Mucosa of descending colon (tissue), 3 donors: Measurements from ENCODE around the gene IFNA17. TPM values are rescaled to one million over a fixed set of nuclear protein-coding genes. Genes with fewer than 3 reads are reported as not detected.

ENCODE experiments used
- ATAC-seq: fragments of 200-7000 bp; cut with Tn5 transposase; one replicate; pipeline ENCODE4 v1.9.1; 2020; ENCODE audit warnings: mild to moderate bottlenecking, moderate library complexity
- DNase-seq, 3 donors: peaks; one replicate each; pipeline ENCODE4 v3.0.0-alpha.2; 2020
- H3K36me3 ChIP-seq: fragments of 200-600 bp; one replicate; pipeline ENCODE4 v1.8.0; 2021; ENCODE audit warnings: low read depth, mild to moderate bottlenecking
- H3K4me1 ChIP-seq: fragments of 200-600 bp; one replicate; pipeline ENCODE4 v1.8.0; 2021; ENCODE audit warnings: low read depth, mild to moderate bottlenecking
- H3K4me3 ChIP-seq: fragments of 200-600 bp; one replicate; pipeline ENCODE4 v1.8.0; 2021; ENCODE audit warnings: mild to moderate bottlenecking
- H3K9me3 ChIP-seq: fragments of 200-600 bp; one replicate; pipeline ENCODE4 v1.8.0; 2021; ENCODE audit warnings: mild to moderate bottlenecking
- intact Hi-C, 2 donors: fragments of 100-400 bp; cut with DNase I in 1 of 2; cut with micrococcal nuclease in 1 of 2; formaldehyde crosslinking; loops; one replicate each; pipeline versions ENCODE4 v1.11.0 to v1.11.1; 2022; cut with DNase I, micrococcal nuclease
- long read RNA-seq, 2 donors: library from polyadenylated mRNA; unstranded; transcript quantifications; one replicate each; pipeline ENCODE4 v2.0.0, GENCODE V29; 2019 to 2021
- total RNA-seq, 3 donors: library from RNA; stranded (reverse); fragmentation: NEBNext Ultra II Directional in 2 of 3; extraction: Animal tissue kit (Norgen Biotek cat#: 25700) in 2 of 3; gene quantifications; one replicate each; pipeline versions ENCODE4 v1.2.1 to v1.2.4, GENCODE V29; 2021 to 2023
- TF ChIP-seq, protein P1 (sequence below): fragments of 200-600 bp; IDR thresholded peaks from one replicate; pipeline ENCODE4 v1.8.0; 2022; ENCODE audit warnings: antibody characterized with exemption, mild to moderate bottlenecking
- donor health status: DM: no; HTN: no; CAD: no; lungs with moderate emphysema.
- donor health status: DM: no; HTN: no; CAD: no.
- donor health status: DM: no; HTN: yes; CAD: no.

IFNA17 gene
- total RNA-seq, result not detected
- long read RNA-seq, donor 1, result 0 reads
- long read RNA-seq, donor 2, result 0 reads

DNA sequence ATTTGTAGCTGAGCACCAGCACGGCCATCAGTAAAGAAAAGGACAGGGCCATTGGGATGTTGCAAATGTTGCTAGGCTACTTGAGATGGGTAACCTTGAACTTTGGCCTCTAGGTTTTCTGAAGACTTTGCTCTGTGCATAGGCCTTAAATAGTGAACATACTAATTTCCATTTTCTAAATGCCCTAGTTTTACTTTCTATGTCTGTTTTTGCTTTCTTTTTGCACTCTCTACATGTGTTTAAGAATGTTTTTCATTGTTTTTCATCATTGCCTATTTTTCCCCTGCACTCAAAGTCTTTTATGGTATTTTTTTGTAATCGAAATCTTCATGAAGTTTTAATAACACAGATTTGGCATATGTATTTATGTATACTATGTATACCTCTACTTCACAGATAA lies at the start of gene IFNA17:
IFNA17 (minus strand) TSS at position 101 of the 400 bp plus-strand sequence; CDS start at position 52, 49 bp downstream.
- TF ChIP-seq, protein P1, sequence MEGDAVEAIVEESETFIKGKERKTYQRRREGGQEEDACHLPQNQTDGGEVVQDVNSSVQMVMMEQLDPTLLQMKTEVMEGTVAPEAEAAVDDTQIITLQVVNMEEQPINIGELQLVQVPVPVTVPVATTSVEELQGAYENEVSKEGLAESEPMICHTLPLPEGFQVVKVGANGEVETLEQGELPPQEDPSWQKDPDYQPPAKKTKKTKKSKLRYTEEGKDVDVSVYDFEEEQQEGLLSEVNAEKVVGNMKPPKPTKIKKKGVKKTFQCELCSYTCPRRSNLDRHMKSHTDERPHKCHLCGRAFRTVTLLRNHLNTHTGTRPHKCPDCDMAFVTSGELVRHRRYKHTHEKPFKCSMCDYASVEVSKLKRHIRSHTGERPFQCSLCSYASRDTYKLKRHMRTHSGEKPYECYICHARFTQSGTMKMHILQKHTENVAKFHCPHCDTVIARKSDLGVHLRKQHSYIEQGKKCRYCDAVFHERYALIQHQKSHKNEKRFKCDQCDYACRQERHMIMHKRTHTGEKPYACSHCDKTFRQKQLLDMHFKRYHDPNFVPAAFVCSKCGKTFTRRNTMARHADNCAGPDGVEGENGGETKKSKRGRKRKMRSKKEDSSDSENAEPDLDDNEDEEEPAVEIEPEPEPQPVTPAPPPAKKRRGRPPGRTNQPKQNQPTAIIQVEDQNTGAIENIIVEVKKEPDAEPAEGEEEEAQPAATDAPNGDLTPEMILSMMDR, result no peak

DNA sequence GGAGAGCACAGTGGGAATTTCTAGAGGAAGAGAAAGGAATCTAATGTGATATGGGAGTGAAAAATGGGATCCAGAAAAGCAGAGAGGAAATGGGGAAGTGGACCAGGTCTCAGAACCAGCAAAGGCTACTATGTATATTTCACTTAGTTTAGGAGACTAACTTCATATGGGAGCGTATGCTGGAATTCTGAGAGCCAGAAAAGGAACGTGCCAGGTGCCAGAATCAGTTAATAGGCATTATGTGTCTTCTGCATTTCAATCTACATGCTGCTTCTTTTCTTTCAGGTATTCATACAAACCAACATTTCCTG lies 40.3 kb upstream of the IFNA17 start:
- Histone ChIP-seq H3K4me1 (no peaks in the 10 kb centered on the region), H3K36me3 (no peaks in the 10 kb centered on the region), H3K9me3 (no peaks in the 10 kb centered on the region), H3K4me3 (no peak overlapping the region)
- TF ChIP-seq, protein P1, result no peak
- no peak for DNase-seq
- no peak for ATAC-seq
- intact Hi-C loops, result no loop called here

More for the DNA sequence above, at the start of gene IFNA17:
- no peak for DNase-seq
- no peaks in the 10 kb centered on the region for H3K36me3 ChIP-seq
- intact Hi-C loops, result no loop called here
- no peaks in the 10 kb centered on the region for H3K4me1 ChIP-seq
- no peak for ATAC-seq
- H3K4me3 ChIP-seq, result no peak within 1 kb of the TSS
- no peaks in the 10 kb centered on the region for H3K9me3 ChIP-seq

DNA sequence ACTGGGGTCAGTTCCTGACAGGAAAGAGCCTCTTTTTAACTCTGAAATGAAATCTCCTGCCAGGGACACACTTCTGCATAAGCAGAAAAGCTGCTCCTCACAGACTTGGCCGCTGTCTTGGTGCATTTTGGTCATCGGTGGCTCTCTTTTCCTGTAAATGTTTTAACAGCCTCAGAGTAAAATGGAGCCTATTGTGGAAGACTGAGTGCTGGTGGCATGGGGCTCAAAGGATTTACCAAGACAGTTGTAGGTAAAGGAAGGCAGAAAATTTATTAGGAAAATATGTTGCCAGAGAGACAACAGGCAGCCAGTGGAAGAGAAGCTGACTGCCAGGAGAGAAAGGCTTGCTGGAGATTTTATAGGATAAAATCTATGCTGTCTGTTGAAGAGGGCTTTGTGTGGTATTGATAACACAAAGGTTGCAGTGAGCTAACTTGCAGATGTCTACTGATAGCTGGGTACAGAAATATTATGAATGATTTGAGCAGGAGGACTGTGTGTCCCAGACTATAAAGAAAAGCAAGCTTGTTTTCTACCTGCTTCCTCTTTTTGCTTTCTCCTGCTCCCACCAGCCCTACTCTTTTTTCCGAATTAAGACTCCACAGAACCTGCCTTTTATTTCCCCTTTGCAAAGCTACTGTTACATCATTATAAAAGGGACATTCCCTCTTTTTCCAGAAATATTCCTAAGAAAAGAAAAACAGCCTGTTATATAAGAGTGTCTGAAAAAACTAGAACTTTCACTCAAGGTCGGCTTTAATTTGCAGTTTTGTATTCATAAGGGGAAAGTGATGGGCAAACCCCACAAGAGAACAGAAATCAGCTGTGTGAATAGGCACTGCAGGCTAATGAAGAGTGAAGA lies 39.7 kb upstream of the IFNA17 start:
- Histone ChIP-seq H3K4me1 (no peaks in the 10 kb centered on the region), H3K36me3 (no peaks in the 10 kb centered on the region), H3K4me3 (no peak overlapping the region), H3K9me3 (no peaks in the 10 kb centered on the region)
- ATAC-seq (no peak), DNase-seq (no peak)
- TF ChIP-seq, protein P1, result no peak
- intact Hi-C loops, result no loop called here

DNA sequence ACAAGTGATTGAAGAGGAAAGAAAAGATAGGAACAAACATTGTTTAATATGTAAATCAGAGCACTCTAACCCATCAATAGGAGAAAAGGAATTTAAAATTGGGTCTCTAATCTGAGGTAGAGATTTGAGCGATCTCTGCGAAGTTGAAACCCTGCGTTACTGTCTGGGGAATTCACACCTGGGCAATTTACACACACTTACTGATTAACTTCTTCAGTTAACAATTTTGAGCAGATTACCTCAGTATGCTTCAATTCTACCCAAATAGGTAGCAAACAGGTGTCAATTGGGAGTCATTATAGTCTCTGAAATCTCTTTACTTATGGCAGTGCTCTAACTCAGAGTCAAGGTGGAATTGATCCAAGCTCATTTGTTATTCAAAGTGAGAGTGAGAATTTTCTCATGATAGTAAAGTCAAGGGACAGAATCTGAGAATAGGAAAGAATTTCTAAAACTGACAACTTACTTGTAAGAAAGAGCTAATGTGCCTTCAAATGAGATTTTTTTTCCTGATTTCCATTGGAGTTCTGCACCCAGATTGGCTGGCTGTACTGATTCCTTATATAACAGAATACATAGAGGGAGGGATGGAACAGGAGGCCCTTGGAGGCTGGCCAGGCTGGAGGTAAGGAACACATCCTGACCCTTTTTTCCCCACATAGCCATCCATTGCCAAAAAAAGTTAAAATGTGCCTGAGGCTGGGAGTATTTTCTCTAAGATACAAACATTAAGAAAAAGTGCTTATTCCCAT lies 38.9 kb upstream of the IFNA17 start:
- DNase-seq, result no peak
- TF ChIP-seq, protein P1, result no peak

DNA sequence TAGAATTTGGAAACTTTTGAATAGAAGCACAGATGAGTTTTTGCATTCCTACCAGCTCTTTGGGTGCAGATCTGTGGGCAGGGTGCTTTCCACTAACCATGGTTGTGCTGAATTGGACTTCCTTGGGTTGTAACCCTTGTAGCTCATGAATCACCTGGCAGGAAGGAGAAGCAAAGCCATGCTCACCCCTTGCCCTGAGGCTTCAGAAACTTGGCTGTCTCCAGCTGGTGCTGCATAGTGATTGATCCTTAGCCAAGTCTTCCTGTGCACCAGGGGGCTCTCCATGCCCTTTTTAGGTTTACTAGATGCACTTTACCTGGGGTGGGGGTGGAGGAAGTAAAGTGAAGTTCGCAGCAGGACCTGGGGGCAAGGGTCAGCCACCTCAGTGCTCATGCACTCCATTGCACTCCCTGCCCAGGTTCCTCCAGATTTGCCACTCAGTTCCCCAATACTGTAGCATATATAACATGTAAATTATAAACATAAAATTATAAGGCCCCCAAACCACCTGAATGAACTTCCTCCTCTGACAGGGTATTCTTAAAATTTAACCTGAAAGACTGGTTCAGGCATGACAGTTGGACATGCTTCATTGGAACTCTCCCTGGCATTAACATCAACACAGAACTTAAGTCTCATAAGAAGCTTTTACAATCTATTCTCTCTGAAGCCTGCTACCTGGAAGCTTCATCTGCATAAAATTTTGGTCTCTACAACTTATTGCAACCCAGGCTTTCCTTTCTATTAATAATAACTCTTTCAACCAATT lies 37.6 kb upstream of the IFNA17 start:
- Histone ChIP-seq H3K4me1 (no peaks in the 10 kb centered on the region), H3K9me3 (no peaks in the 10 kb centered on the region), H3K4me3 (no peak overlapping the region), H3K36me3 (no peaks in the 10 kb centered on the region)
- intact Hi-C loops, result no loop called here
- DNase-seq (no peak), ATAC-seq (no peak)
- TF ChIP-seq, protein P1, result no peak

More for the DNA sequence above, 38.9 kb upstream of the IFNA17 start:
- intact Hi-C loops, result no loop called here
- Histone ChIP-seq H3K4me1 (no peaks in the 10 kb centered on the region), H3K4me3 (no peak overlapping the region), H3K9me3 (no peaks in the 10 kb centered on the region), H3K36me3 (no peaks in the 10 kb centered on the region)
- ATAC-seq, result no peak
